ENCODE results near the gene ZNF594. TPM values are rescaled to one million over a fixed set of nuclear protein-coding genes. Genes with fewer than 3 reads are reported as not detected.

ZNF594 gene
- total and polyA plus RNA-seq, 2 of the 8 experiments (the other 6 are each of a cell fraction or from before 2014, with no cell fraction given): 3.6 to 14.3 TPM

GRCh38 chr17:5138616-5139457 lies 52.8 kb downstream of the ZNF594 start:
- Histone ChIP-seq H2AFZ (ENCODE audit: low read length) (no peak overlapping the region), H4K8ac (ENCODE audit: extremely low read depth, insufficient read depth, low read length) (peak overlapping the region; percentile 25; the same call in 1 of the 2 replicates), H3K9ac (replicated peaks in 1 of 4; ENCODE audit: extremely low read depth in 1 of 4, low read depth in 3 of 4, low read length in 3 of 4) (no peak overlapping the region), H3K4me2 (ENCODE audit: insufficient read depth in 1 of 2, low read depth in 2 of 2, low read length in 2 of 2) (no peak overlapping the region), H3K79me2 (ENCODE audit: control insufficient read depth in 1 of 2, insufficient read depth in 2 of 2, low read length in 2 of 2) (no peaks in the 10 kb centered on the region), H3K9me3 (ENCODE audit: insufficient read depth in 2 of 2, low read depth in 1 of 2, low read length in 1 of 2) (peaks cover 0 to 11% of the 10 kb centered on the region in 2 experiments; a peak in 1 of 4 replicates), H3K14ac (ENCODE audit: insufficient read length) (no peak overlapping the region), H3K23ac (ENCODE audit: insufficient read length) (no peak overlapping the region), H3K27me3 (replicated peaks in 1 of 4; ENCODE audit: control insufficient read depth in 3 of 4, extremely low read depth in 1 of 4, insufficient read depth in 3 of 4, low read length in 3 of 4) (no peaks in the 10 kb centered on the region; a peak in 1 of 7 replicates), H3K4me1 (replicated peaks in 1 of 4; ENCODE audit: control insufficient read depth in 3 of 4, insufficient read depth in 4 of 4, low read length in 3 of 4) (no peaks in the 10 kb centered on the region), H3K56ac (replicated peaks; ENCODE audit: insufficient read length, low read depth, low read length) (no peak overlapping the region), H2BK120ac (replicated peaks; ENCODE audit: low read depth, low read length) (no peak overlapping the region), H4K20me1 (replicated peaks in 1 of 2; ENCODE audit: control insufficient read depth in 1 of 2, insufficient read depth in 2 of 2, low read length in 2 of 2) (no peaks in the 10 kb centered on the region), H3K4me3 (ENCODE audit: extremely low read depth in 1 of 4, insufficient read depth in 2 of 4, low read depth in 3 of 4, low read length in 4 of 4) (no peak overlapping the region), H4K91ac (replicated peaks; ENCODE audit: insufficient read length, low read length) (no peak overlapping the region), H3K79me1 (ENCODE audit: low read depth, low read length) (no peaks in the 10 kb centered on the region), H2BK15ac (ENCODE audit: low read length) (no peak overlapping the region), H4K5ac (ENCODE audit: insufficient read length, low read depth, low read length) (no peak overlapping the region), H3K36me3 (ENCODE audit: control insufficient read depth in 2 of 4, insufficient read depth in 4 of 4, low read length in 3 of 4) (no peaks in the 10 kb centered on the region), H2AK5ac (ENCODE audit: low read depth, low read length) (no peak overlapping the region), H3K18ac (ENCODE audit: extremely low read depth, low read length) (no peak overlapping the region), H3K23me2 (ENCODE audit: low read depth, low read length) (no peaks in the 10 kb centered on the region), H2BK5ac (ENCODE audit: low read depth, low read length) (no peak overlapping the region), H3K4ac (replicated peaks; ENCODE audit: insufficient read length, low read depth, low read length) (no peak overlapping the region), H3K27ac (ENCODE audit: low read depth, low read length) (no peak overlapping the region), H2BK20ac (ENCODE audit: low read length) (no peak overlapping the region), H2BK12ac (ENCODE audit: low read depth, low read length) (no peak overlapping the region)
- CTCF ChIA-PET (ENCODE audit: partially characterized antibody): no interaction called here
- FAIRE-seq (no peak), DNase-seq (ENCODE audit: low read depth in 1 of 2, low spot score in 2 of 2) (no peak)
- WGBS, 2 experiments (ENCODE audit: extremely low coverage in 1 of 2, insufficient coverage in 1 of 2, insufficient read length in 1 of 2, insufficient replicate concordance in 2 of 2, low coverage in 1 of 2, low lambda C conversion rate in 2 of 2, missing lambda C conversion rate in 1 of 2): 90% methylated on average over 24 of the region's 24 CpGs; no CpG with 5 or more reads in 1 of the 2 experiments
- TF ChIP-seq SP1 (IDR thresholded peaks at IDR 0.05; ENCODE audit: low read depth, low read length): no peak
- TF ChIP-seq SAP30 (IDR thresholded peaks at IDR 0.05; ENCODE audit: insufficient read depth, insufficient replicate concordance, low read length): no peak
- POLR2A ChIA-PET (ENCODE audit: partially characterized antibody): no interaction called here

Data from H1 (cell line).